HL-60/S4 treated with retinoic acid at 250 ng/mL for 4 days and 3 days (cell line): ENCODE results near the gene P2RY2.
"Not testable (repeated sequence)": the region's sequence is repeated elsewhere in the genome, so short reads cannot be mapped to it uniquely, and the experiment has no call there.

Experiments used
- in situ Hi-C: fragments of 300-500 bp; cut with MboI; formaldehyde crosslinking; loops from 2 replicates; pipeline ENCODE4 v1.7.0; 2022; ENCODE audit warnings: low sequenced_read_pairs

The P2RY2 gene

DNA sequence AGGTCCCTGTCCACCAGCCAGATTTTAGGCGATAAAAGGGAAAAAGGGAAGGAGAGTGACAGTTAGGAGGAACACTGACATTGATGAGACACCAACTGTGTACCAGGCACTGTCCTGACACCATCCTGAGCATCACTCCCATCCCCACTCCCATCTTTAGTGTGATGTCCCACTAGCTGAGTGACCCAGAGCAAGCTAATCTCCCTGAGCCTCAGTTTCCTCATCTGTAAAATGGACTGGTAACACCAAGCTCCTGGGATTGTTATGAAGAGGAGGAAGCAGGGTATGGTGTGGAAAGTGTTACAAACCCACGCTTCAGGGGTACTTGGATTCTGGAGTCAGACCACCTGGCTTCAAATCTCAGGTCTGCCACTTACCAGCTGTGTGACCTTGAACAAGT is 45.6 kb downstream of the P2RY2 start:
- in situ Hi-C loops = no loop called here

DNA sequence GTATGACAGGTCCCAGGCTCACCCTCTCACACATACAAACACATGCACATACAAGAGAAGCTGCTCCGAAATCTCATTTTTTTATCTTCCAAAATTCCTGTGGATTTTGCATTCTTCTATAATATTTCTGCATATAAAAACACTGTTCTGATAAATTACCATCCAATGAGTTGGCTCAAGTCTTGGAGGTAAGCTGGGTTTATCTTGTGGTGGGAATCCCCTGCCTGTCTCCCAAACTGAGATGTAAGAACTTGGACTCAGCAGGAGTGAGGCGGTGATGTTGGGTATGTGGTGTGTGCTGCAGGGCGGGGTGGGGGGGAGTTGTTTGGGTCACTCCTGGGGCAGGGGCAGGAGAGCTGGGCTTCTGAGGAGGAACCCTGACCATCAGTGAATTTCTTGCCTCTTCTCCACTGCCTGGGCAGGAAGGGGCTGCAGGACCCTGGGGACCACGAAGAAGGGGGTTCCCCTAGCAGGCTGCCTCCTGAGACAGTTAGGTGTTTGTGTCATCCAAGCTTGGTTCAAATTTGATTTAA is 47.3 kb downstream of the P2RY2 start:
- in situ Hi-C loops = no loop called here

DNA sequence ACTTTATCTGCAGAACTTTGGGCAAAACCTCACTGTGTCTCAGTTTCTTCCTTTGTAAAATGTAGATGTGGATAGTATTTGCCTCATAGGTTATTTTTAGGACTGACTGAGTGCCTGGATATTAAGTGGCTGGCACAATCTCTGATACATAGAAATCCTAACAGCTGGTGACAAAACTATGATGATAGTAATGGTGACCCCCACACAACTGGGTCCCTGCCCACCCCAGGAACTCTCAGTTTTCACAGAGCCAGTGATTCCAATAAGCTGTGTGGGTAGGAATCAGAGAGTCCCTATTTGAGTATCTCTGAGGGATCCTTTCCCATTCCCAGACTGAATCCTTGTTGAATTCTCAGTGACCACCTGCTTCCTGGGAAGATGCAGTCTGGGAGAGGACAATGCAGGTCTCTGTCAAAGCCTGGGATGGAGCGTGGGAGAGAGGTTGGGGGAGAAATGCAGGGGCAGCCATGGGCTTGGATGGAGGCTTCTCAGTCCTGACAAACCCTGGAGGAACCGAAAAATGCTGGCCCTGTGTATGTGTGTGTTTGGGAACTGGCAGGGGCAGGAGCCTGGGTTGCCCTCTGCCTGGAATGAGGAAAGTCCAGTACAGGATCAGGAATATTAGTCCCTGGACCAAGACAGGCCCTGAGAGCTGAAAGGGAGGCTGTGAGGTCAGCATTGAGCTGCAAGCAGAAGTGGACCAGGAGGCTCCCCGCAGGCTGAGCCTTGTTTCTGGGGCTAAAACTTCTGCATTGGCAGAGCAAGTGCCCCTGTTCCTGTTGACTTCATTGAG is 48.0 kb downstream of the P2RY2 start:
- in situ Hi-C loops = no loop called here

DNA sequence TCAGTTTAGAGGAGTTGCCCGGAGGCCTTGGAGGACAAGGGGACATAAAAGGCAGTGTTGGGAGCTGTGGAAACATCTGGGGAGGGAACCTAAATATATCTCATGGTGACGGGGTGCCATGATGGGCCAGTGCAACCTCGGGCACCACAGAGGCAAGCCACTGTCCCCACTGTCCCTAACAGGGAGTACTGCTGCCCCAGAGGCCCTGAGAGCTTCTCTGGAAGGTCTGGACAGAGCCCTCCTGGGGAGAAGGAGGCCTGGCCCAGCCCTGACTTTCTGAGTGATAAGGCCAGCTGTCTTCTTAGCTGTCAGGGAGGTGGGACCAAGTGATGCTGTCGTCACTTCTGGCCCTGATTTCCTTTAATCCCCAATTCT is 48.6 kb downstream of the P2RY2 start:
- in situ Hi-C loops = no loop called here

DNA sequence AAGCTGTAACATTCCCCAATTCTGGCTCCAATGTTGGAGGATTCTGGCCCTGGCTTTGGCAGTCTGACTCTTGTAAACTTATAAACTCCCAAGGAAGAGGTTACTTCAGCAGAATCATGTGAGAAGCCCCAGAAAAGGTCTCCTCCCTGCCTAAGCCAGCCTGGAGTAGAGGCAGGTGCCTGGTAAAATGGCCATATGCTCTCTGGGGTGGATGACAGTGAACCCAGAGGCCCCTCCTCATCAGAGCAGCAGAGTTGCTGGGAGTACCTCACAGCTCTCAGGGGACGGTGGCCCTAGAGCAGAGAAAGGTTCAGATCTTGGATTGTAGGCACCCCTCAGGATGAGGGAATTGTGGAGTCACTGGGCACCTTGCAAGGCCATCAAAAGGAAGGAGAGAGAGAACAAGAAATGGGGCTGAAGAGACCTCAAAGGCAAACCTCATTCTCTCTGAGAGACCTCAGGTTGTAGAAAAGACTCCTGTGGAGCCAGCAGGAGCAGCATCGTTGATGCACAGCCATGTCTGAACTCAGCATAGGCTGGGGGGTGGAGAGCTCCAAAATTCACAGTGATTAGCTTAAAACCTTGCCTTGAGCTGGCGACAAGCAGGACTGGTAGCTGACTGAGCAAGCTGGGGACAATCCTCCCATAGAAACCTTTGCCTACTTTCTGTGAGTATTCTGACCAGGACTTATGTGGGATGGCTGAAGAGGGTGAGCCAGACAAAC is 49.2 kb downstream of the P2RY2 start:
- in situ Hi-C loops = no loop called here

DNA sequence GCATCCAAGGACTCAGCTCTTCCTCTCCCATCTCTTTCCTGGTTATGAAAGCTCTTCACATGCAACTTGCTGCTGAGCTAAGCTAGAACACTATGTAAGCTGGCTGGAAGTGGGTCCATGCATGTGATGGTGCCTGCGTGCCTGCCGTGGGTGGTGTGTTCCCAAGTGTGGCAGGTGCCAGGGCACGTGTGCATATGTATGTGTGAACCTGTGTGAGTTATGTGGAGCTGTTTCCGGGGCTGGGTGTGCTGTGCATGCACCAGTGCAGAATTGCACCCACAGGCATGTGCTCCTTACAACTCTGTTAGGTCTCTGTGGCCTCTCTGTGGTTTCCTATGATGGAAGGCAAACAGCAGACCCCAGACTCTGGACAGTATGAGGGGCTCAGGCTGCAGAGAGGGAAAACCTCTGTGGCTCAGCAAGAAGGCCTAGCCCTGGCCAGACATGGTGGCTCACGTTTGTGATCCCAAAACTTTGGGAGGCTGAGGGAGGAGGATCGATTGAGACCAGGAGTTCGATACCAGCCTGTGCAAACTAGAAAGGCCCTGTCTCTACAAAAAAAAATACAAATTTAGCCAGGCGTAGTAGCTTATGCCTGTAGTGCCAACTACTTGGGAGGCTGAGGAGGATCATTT is 49.9 kb downstream of the P2RY2 start:
- in situ Hi-C loops = no loop called here

DNA sequence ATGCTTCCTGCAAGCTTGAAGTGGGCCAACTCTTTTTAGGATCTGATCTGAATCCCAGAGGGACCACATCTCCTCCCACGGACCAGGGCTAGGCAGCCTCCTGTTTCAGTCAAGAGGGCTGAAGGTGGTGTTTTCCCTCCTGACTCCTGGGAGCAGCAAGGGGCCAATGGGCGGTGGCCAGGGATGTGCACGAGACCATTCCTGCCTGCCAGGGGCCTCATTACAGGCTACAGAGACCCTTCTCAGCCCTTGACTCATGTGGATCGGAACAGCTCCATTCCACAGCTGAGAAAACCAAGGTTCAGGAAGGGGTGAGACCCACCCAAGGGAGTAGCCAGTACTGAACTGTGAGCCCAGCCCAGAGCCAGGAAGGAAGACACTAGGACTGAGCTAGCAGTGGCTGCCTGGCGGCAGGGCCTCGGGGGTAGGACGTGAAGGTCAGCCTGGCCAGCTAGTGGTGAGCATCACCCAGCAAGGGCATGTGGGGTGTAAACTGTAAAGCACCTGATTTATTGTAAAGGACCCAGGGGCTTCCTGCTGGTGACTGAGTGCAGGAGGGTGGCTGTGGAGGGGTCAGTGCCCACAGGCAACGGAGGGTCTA is 50.7 kb downstream of the P2RY2 start:
- in situ Hi-C loops = no loop called here

DNA sequence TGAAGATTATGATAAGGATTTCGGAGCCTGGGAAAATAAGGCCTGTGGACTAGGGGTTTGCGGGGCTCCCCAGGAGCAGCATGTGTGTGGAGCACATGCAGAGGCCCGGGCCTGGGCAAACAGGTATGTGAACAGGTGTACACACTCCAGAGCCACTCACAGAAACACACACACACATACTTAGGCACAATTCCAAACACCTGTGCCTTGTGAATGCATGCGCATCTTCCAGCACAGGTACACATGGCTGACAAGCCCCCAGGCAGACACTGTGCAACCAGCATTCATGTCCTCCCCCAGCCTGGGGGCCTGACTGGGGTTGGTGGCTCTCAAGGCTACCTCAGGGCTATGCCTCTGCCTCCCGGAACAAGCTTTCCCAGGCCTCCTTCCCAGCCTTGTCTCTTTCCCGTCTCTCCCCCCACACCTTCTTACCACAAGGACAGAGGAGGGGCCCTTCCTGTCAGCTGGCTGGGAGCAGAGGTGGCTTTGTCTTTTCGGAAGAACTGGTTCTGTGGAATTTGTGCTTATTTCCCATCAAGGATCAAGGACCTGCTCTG is 51.5 kb downstream of the P2RY2 start:
- in situ Hi-C loops = no loop called here

DNA sequence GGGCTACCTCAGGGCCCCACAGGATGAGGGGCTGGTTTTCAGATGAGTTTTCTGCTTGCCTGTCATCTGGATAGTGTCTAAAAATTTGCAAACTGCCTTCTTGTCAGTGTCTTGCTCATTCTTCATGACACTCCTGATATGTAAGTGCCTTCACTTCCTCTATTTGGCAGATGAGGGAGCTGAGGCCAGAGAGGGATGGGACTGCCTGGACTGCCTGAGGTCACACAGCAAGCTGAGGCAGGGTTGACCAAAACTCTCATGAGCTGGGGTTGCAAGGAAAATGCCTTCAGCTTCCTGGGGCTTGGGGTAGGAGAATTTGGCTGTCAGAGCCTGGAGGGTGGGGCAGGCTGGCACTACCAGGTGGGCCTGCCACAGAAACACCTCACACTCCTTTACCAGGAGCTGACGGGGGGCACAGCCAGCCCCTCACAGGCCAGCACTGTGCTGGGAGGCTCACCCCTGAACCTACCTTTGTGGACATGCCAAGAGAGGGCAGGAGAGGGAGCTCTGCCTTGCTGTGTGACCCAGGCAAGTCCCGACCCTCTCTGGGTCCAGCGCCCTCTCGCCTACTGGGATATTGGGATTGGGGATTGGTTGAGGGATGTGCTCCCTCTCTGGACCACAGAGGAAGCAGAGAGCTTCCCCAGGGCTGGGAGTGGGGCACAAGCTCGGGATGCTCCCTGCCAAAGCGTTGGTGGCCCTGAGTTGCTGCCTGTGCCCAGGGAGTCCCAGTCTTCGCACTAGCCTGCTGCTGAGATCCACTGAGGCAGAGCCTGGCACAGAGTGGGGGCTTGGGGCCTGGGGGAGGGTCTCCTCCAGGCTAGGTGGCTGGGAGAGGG is 52.2 kb downstream of the P2RY2 start:
- in situ Hi-C loops = no loop called here

DNA sequence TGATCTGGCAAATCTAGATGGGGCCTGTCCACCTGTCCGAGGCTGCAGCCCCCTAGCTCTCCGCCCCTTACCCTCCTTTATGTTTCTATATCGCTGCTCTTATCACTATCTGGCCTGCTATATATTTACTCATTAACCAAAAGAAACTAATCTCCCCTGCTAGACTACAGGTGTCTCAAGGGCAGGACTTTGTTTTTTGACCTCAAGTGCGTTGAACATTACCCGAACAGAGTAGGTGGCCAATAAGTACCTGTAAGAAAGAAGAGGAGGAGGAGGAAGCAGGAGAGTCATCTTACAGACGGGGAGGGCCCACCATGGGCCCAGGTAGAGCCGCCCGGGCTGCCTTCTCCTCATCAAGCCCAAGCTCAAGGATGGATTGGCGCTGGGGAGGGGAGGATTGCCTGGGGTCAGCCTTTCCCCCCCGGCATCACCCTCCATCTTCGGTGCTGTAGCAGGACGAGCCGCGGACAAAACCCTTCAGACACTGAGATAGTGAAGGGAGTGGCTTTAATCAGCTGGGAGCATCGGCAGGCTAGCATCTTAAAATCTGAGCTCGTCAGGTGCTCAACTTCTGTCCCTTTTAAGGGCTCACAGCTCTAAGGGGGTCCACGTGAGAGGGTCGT is 52.9 kb downstream of the P2RY2 start:
- in situ Hi-C loops = no loop called here

DNA sequence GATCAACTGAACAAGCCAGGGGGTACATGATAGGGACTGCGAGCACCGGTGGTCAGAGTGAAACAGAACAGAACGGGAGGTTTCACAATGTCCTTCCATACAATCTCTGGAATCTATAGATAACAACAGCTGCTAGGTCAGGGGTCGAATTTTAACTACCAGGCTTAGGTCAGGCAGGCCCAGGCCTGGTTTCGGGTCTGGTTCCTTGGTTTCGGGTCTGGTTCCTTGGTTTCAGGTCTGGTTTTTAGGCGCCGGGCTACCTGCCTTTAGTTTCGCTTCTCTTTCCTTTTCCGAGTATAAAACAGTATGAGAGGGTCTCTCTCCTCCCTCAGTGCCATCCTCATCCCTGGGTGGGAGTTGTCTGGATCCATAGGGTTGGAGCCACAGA is 53.4 kb downstream of the P2RY2 start:
- in situ Hi-C loops = not testable (repeated sequence)

DNA sequence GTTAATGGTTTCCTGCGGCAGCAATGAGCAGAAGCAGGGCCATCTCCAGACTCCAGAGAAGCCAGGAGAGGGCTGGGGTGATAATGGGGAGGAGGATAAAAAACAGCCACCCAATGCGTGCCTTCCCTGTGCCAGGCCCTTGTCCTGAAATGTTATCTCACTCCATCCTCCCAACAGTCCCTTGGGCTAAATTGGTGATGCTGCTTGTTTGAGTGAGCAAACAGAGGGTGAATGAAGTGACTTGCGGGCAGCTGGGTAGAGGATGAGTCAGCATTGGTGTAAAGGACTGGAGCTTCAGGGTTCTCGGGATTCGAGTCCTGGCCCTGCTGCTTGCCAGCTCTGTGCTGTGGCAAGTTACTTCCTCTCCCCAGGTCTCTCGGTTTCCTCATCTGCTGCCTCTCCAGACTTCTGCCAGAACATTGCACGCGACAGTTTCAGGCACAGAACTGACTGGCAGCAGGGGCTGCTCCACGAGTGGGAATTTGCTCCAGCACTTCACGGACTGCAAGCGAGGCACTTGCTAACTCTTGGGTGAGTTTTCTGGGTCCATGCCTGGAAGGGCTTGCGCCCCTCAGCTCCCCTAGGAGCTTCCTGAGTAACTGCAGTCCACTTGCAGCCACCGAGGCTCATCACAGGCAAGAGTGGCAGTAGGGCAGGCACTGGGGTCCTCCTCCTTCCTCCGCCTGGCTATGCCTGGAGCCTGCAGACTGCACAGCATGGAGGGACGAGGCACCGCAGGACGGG is 54.0 kb downstream of the P2RY2 start, which contains the start of gene P2RY6:
TSS of gene P2RY6 (plus strand) at position 403 of the 744 bp plus-strand sequence. CDS start 24,181 bp downstream, outside the sequence.
- in situ Hi-C loops = no loop called here

DNA sequence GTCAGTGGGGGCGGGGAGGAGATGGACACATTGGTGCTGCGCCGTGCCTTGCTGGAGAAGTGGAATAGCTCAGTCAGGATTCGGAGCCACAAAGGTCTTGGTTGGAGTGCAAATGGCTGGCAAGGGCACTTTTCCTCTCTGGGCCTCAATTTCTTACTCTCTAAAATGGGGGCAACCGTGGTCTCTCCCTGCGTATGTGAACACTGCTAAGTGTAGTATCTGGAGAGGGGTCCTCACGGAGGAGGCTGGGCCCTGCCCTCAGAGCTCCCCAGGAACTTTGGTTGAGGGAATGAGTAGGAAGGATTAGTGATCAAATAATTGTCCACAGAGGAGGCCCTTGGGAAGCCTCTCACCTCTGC is 54.6 kb downstream of the P2RY2 start:
- in situ Hi-C loops = no loop called here

DNA sequence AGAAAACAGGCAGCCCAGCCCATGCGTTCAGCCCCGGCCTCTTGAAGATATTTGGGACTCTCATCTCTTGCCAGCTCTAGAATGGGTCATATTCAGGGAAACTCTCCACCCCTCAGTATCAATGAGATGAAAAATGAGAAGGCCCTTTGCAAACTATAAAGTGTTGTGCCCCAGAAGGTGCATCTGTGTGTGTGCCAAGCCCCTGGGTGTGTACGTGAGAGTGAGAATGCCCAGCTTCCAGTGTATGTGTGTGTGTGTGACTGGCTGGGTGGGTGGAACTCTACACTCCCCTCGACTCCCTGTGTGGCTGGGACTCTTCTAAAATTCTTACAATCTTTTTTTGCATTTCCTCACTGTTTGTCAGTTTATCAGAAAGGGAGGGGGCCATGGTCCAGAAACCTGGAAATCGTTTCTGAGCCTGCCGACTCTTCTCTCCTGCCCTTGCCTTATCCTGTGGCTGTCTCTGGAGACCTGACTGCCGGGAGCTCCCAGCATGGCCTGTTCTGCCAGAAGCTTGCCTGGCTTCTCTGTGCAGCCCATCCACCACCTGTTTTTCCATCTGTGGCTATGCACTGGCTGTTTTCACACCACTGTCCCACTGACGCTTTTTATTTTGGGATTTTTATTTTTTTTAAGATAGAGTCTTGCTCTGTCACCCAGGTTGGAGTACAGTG is 55.3 kb downstream of the P2RY2 start:
- in situ Hi-C loops = no loop called here

DNA sequence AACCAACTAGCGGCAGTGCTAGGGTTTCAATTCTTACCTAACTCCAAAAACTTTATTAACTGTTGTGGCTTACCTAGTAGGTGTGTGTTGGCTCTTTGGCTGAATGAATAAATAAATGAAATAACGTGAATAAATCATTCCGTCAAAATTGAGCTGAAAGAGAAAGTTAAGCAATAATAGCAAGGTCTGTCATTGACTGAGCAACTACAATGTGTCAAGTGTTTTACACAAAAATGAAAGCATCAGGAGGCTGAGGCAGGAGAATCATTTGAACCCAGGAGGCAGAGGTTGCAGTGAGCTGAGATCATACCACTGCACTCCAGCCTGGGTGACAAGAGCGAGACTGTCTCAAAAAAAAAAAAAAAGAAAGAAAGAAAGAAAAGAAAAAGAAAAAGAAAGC is 56.1 kb downstream of the P2RY2 start:
- in situ Hi-C loops = not testable (repeated sequence)

DNA sequence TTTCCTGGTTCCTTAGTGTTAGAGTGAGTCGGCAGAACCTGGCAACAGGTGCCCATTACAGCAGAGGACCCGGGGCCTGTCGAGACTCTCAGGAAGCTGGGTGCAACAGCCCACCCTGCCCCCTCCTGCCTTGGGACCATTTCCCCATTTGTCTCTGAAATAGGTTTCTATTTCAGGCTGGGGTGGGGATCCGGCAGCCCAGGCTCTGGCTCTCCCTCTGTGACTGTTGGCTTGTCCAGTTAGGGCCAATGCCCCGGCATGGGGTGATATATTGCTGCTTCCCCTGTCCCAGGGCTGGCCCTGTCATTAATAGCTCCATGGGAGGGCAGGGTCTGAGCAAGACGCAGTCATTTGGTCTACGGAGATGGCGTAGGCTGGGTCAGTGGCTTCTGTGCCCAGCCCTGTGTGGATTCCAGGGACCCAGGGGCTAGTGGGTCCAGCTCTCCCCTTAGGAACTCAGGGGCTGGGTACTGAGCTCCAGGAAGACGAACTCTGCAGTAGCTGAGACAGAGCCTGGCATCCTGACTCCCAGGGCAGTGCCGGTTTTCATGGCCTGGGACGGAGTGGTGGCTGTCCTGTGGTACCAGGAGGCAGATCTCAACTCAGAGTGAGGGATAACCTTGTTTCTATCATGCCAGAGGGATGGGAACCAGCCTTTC is 56.8 kb downstream of the P2RY2 start:
- in situ Hi-C loops = no loop called here

DNA sequence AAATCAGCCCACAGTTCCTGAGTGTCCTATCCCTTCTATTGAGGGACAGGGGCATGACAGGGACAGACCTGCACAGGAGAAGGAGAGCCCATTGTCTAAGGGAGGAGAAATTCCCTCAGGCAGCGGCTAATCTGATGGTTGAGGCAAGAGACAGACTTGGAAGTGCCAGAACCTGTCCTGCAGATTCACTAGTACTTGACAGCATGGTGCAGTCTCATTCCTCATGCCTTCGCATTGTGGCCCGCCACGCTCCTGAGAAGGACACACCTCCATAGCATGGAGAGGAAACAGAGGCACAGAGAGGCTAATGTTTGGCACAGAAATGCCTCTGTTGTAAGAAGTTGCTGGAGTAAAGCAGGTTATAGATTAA is 57.3 kb downstream of the P2RY2 start:
- in situ Hi-C loops = no loop called here

DNA sequence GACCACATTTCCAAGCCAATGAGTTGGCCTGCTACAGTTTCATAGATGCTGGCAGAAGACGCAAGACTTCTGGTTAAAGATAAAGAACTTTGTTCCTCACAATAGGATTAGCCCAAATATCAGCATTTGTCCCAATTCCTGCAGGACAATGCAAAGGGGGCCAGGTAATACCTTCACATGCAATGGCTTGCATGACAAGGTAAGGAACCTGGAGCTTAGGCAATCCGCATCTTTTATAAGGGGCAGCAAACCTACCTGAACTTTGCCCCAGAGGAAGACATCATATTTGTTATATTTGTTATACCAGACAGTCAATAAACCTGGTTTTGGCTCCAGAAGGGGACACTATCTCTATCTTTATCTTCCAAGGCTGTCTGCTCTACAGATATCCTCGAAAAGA is 59.4 kb downstream of the P2RY2 start:
- in situ Hi-C loops = no loop called here
